GM23338 (cell line): ENCODE data around the gene SLIRP. TPM values are rescaled to one million over a fixed set of nuclear protein-coding genes. Genes with fewer than 3 reads are reported as not detected.
"Not testable (repeated sequence)": the region's sequence is repeated elsewhere in the genome, so short reads cannot be mapped to it uniquely, and the experiment has no call there.

Experiments used
- ATAC-seq: fragments of 200-7000 bp; cut with Tn5 transposase; 3 replicates; pipeline ENCODE4 v1.9.1; 2020
- DNase-seq: peaks from one replicate; pipeline ENCODE4 v3.0.0-alpha.2; 2015; ENCODE audit warnings: low spot score
- H2AFZ ChIP-seq: fragments of 200-600 bp; sonication (generic); 2 replicates; pipeline ENCODE4 v1.8.0; 2016; ENCODE audit warnings: antibody characterized with exemption, mild to moderate bottlenecking, moderate library complexity
- H3F3A ChIP-seq: fragments of 200-600 bp; sonication (generic); replicated peaks from 2 replicates; pipeline ENCODE4 v1.8.0; 2017; ENCODE audit warnings: antibody characterized with exemption, mixed run types, low read depth
- H3K27ac ChIP-seq: fragments of 200-600 bp; sonication (generic); 2 replicates; pipeline ENCODE4 v1.6.1; 2016; ENCODE audit warnings: low read depth
- H3K27me3 ChIP-seq: fragments of 200-600 bp; sonication (generic); 2 replicates; pipeline ENCODE4 v1.8.0; 2016; ENCODE audit warnings: mild to moderate bottlenecking, mixed run types, moderate library complexity; ENCODE audit not compliant: insufficient read depth
- H3K36me3 ChIP-seq: fragments of 200-600 bp; sonication (generic); 2 replicates; pipeline ENCODE4 v1.8.0; 2016; ENCODE audit warnings: mild to moderate bottlenecking; ENCODE audit not compliant: insufficient read depth
- H3K4me1 ChIP-seq: fragments of 200-600 bp; sonication (generic); 2 replicates; pipeline ENCODE4 v1.8.0; 2016; ENCODE audit warnings: mild to moderate bottlenecking, moderate library complexity; ENCODE audit not compliant: insufficient read depth
- H3K4me2 ChIP-seq: fragments of 200-600 bp; sonication (generic); 2 replicates; pipeline ENCODE4 v1.7.1; 2017; ENCODE audit warnings: mixed run types
- H3K4me3 ChIP-seq: fragments of 200-600 bp; sonication (generic); 2 replicates; pipeline ENCODE4 v1.6.1; 2016; ENCODE audit warnings: mixed run types
- H3K79me2 ChIP-seq: fragments of 200-600 bp; sonication (generic); replicated peaks from 2 replicates; pipeline ENCODE4 v1.8.0; 2017; ENCODE audit warnings: mild to moderate bottlenecking; ENCODE audit not compliant: insufficient read depth
- H3K9me2 ChIP-seq: fragments of 200-600 bp; sonication (generic); 2 replicates; pipeline ENCODE4 v1.8.0; 2017; ENCODE audit not compliant: insufficient read depth
- H4K20me1 ChIP-seq: fragments of 200-600 bp; sonication (generic); replicated peaks from 2 replicates; pipeline ENCODE4 v1.8.0; 2017; ENCODE audit warnings: mild to moderate bottlenecking; ENCODE audit not compliant: insufficient read depth
- H3K27ac Mint-ChIP-seq: 2 replicates; pipeline ENCODE4 v1.8.0; 2020; ENCODE audit warnings: inconsistent platforms, mild to moderate bottlenecking, moderate library complexity, mixed read lengths
- H3K27me3 Mint-ChIP-seq: 3 replicates; pipeline ENCODE4 v1.8.0; 2022; ENCODE audit warnings: low read depth, mild to moderate bottlenecking, moderate library complexity, mixed read lengths, inconsistent platforms; ENCODE audit not compliant: insufficient read depth, poor library complexity
- H3K36me3 Mint-ChIP-seq: 3 replicates; pipeline ENCODE4 v1.8.0; 2021; ENCODE audit warnings: low read depth, mild to moderate bottlenecking, inconsistent platforms, moderate library complexity, mixed read lengths
- H3K4me1 Mint-ChIP-seq: 3 replicates; pipeline ENCODE4 v1.8.0; 2020; ENCODE audit warnings: mild to moderate bottlenecking, inconsistent platforms, mixed read lengths
- H3K4me3 Mint-ChIP-seq: 3 replicates; pipeline ENCODE4 v1.8.0; 2021; ENCODE audit warnings: moderate library complexity, mild to moderate bottlenecking, inconsistent platforms, mixed read lengths
- H3K9me3 Mint-ChIP-seq: 3 replicates; pipeline ENCODE4 v1.8.0; 2020; ENCODE audit warnings: moderate library complexity, mild to moderate bottlenecking, inconsistent platforms, mixed read lengths
- CREB1 ChIP-seq: fragments of 250-450 bp; sonication (Bioruptor Pico); IDR thresholded peaks from 2 replicates; pipeline ENCODE4 v1.5.0; 2020; ENCODE audit warnings: low read depth, mild to moderate bottlenecking, moderate library complexity
- CTCF ChIP-seq, 2 experiments: fragments of 200-600 bp in 1 of 2; sonication (generic) in 1 of 2; conservative IDR thresholded peaks; 2 replicates each; pipeline versions ENCODE4 v1.5.1 to v1.6.1; 2016 to 2017; ENCODE audit warnings: antibody characterized with exemption in 2 of 2, low read depth in 2 of 2, mild to moderate bottlenecking in 2 of 2, moderate library complexity in 1 of 2
- EZH2 ChIP-seq: fragments of 200-600 bp; sonication (generic); IDR thresholded peaks from one replicate; pipeline ENCODE4 v1.8.0; 2017; ENCODE audit warnings: antibody characterized with exemption, mild to moderate bottlenecking, low read depth; ENCODE audit not compliant: unreplicated experiment
- EZH2phosphoT487 ChIP-seq: fragments of 200-600 bp; sonication (generic); IDR thresholded peaks from one replicate; pipeline ENCODE4 v1.8.1; 2018; ENCODE audit warnings: antibody characterized with exemption; ENCODE audit not compliant: unreplicated experiment
- NANOG ChIP-seq: IDR thresholded peaks from 2 replicates; pipeline ENCODE4 v1.6.1; 2016; ENCODE audit warnings: antibody characterized with exemption, borderline replicate concordance
- POLR2AphosphoS5 ChIP-seq: IDR thresholded peaks from 2 replicates; pipeline ENCODE4 v1.6.1; 2016; ENCODE audit warnings: antibody characterized with exemption, low read depth
- STAT1 ChIP-seq: IDR thresholded peaks from one replicate; pipeline ENCODE4 v1.6.1; 2016; ENCODE audit warnings: antibody characterized with exemption; ENCODE audit not compliant: unreplicated experiment
- ZNF114 ChIP-seq: fragments of 250-450 bp; sonication (Bioruptor Pico); IDR thresholded peaks from 2 replicates; pipeline ENCODE4 v1.5.0; 2020; ENCODE audit warnings: mild to moderate bottlenecking, moderate library complexity
- ZNF331 ChIP-seq: fragments of 250-450 bp; sonication (Bioruptor Pico); IDR thresholded peaks from 2 replicates; pipeline ENCODE4 v1.5.0; 2020; ENCODE audit warnings: low read depth, mild to moderate bottlenecking, moderate library complexity
- polyA plus RNA-seq: library from polyadenylated mRNA; unstranded; fragments of >200 nt; fragmentation: Nextera tagmentation; extraction: Ambion mirVana; gene quantifications from 2 replicates; pipeline ENCODE4 v1.2.1, GENCODE V29; 2016
- total RNA-seq: library from RNA; depleted of rRNA; stranded (reverse); fragments of >200 nt; shearing (Covaris generic); gene quantifications from 2 replicates; pipeline ENCODE4 v1.2.3, GENCODE V29; 2014
- TF ChIP-seq, protein P1 (sequence below): IDR thresholded peaks from one replicate; pipeline ENCODE4 v1.6.1; 2018; ENCODE audit warnings: antibody characterized with exemption; ENCODE audit not compliant: unreplicated experiment

SLIRP gene
- total and polyA plus RNA-seq, 2 experiments from 2014 or later, result 240 to 2,291 TPM

GRCh38 chr14:77746064-77746702 lies 38.3 kb downstream of the SLIRP start:
- Histone ChIP-seq H3K4me3 (no peak overlapping the region), H3K4me2 (no peak overlapping the region), H3K9me2 (no peaks in the 10 kb centered on the region), H3F3A (no peaks in the 10 kb centered on the region), H3K79me2 (peaks cover 18% of the 10 kb centered on the region), H3K27ac (no peak overlapping the region), H2AFZ (no peak overlapping the region), H3K4me1 (no peaks in the 10 kb centered on the region), H3K27me3 (no peaks in the 10 kb centered on the region), H3K36me3 (peaks cover 37% of the 10 kb centered on the region), H4K20me1 (peaks cover 13% of the 10 kb centered on the region)
- H3K4me3 Mint-ChIP-seq, result no peak overlapping the region
- H3K27ac Mint-ChIP-seq, result no peak overlapping the region
- H3K4me1 Mint-ChIP-seq, result no peaks in the 10 kb centered on the region
- peaks cover 13% of the 10 kb centered on the region; the same call in 2 of the 3 replicates for H3K9me3 Mint-ChIP-seq
- ATAC-seq (no peak), DNase-seq (no peak)
- TF ChIP-seq ZNF114 (CRISPR knock-in tag), result no peak
- TF ChIP-seq CTCF (conservative IDR thresholded peaks at IDR 0.05; ENCODE audit: low read depth in 2 of 2), result no peak
- TF ChIP-seq ZNF331, result no peak
- TF ChIP-seq POLR2AphosphoS5, result no peak
- H3K27me3 Mint-ChIP-seq, result no peaks in the 10 kb centered on the region
- peaks cover 57% of the 10 kb centered on the region for H3K36me3 Mint-ChIP-seq

DNA sequence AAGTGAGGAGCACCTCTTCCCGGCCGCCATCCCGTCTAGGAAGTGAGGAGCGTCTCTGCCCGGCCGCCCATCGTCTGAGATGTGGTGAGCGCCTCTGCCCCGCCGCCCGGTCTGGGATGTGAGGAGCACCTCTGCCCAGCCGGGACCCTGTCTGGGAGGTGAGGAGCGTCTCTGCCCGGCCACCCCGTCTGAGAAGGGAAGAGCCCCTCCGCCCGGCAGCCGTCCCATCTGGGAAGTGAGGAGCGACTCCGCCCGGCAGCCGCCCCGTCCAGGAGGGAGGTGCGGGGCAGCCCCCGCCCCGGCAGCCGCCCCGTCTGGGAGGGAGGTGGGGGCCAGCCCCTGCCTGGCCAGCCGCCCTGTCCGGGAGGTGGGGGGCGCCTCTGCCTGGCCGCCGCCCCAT lies 39.5 kb downstream of the SLIRP start:
- H3K4me1 ChIP-seq, H3K27me3 ChIP-seq, H3F3A ChIP-seq, H3K9me2 ChIP-seq, ATAC-seq, H3K27ac Mint-ChIP-seq, H3K4me3 Mint-ChIP-seq, H3K27ac ChIP-seq, H3K4me2 ChIP-seq, H2AFZ ChIP-seq, H3K4me3 ChIP-seq, H3K4me1 Mint-ChIP-seq, DNase-seq, H3K27me3 Mint-ChIP-seq: not testable (repeated sequence)
- H3K9me3 Mint-ChIP-seq, result peaks cover 13% of the 10 kb centered on the region; the same call in 2 of the 3 replicates
- peaks cover 65% of the 10 kb centered on the region for H3K36me3 Mint-ChIP-seq
- Histone ChIP-seq H3K36me3 (peaks cover 40% of the 10 kb centered on the region), H3K79me2 (peaks cover 18% of the 10 kb centered on the region), H4K20me1 (peaks cover 13% of the 10 kb centered on the region)

DNA sequence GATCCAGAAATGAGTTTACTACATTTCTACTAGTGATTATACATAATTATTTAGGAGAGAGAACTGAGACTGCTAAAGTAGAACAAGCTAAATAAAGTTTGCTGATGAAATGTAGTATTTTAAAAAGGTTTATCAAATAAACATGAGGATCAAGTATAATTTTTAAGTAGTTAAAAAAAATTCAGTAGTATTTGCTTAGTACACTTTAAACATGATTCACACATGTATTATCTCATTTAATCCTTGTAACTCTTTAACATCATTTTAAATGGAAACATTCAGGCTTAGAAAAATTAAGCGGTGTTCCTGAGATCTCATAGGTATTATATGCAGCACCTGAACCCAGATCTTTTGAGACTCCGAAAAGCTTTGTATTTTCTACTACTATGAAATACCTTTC lies 44.4 kb downstream of the SLIRP start:
- Histone ChIP-seq H3F3A (no peaks in the 10 kb centered on the region), H3K27me3 (no peaks in the 10 kb centered on the region), H2AFZ (no peak overlapping the region), H3K4me1 (no peaks in the 10 kb centered on the region), H4K20me1 (peaks cover 30% of the 10 kb centered on the region; the same call in 1 of the 2 replicates), H3K4me3 (no peak overlapping the region), H3K9me2 (no peaks in the 10 kb centered on the region), H3K4me2 (no peak overlapping the region), H3K27ac (no peak overlapping the region), H3K79me2 (peaks cover 38% of the 10 kb centered on the region), H3K36me3 (peaks cover 56% of the 10 kb centered on the region)
- DNase-seq, result no peak
- H3K27ac Mint-ChIP-seq, result no peak overlapping the region
- no peaks in the 10 kb centered on the region for H3K27me3 Mint-ChIP-seq
- ATAC-seq, result no peak
- H3K9me3 Mint-ChIP-seq, result peaks cover 4% of the 10 kb centered on the region; the same call in 1 of the 3 replicates
- peaks cover 73% of the 10 kb centered on the region for H3K36me3 Mint-ChIP-seq
- no peaks in the 10 kb centered on the region for H3K4me1 Mint-ChIP-seq
- no peak overlapping the region for H3K4me3 Mint-ChIP-seq
- TF ChIP-seq EZH2, result no peak
- TF ChIP-seq NANOG, result no peak
- no peak for TF ChIP-seq CREB1
- TF ChIP-seq, protein P1, sequence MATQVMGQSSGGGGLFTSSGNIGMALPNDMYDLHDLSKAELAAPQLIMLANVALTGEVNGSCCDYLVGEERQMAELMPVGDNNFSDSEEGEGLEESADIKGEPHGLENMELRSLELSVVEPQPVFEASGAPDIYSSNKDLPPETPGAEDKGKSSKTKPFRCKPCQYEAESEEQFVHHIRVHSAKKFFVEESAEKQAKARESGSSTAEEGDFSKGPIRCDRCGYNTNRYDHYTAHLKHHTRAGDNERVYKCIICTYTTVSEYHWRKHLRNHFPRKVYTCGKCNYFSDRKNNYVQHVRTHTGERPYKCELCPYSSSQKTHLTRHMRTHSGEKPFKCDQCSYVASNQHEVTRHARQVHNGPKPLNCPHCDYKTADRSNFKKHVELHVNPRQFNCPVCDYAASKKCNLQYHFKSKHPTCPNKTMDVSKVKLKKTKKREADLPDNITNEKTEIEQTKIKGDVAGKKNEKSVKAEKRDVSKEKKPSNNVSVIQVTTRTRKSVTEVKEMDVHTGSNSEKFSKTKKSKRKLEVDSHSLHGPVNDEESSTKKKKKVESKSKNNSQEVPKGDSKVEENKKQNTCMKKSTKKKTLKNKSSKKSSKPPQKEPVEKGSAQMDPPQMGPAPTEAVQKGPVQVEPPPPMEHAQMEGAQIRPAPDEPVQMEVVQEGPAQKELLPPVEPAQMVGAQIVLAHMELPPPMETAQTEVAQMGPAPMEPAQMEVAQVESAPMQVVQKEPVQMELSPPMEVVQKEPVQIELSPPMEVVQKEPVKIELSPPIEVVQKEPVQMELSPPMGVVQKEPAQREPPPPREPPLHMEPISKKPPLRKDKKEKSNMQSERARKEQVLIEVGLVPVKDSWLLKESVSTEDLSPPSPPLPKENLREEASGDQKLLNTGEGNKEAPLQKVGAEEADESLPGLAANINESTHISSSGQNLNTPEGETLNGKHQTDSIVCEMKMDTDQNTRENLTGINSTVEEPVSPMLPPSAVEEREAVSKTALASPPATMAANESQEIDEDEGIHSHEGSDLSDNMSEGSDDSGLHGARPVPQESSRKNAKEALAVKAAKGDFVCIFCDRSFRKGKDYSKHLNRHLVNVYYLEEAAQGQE, result no peak
- TF ChIP-seq ZNF114 (CRISPR knock-in tag), result no peak
- TF ChIP-seq POLR2AphosphoS5, result no peak
- no peak for TF ChIP-seq STAT1
- TF ChIP-seq EZH2phosphoT487, result no peak
